Esophagus squamous epithelium (tissue), 5 donors: Measurements from ENCODE around the gene ANKH. TPM values are rescaled to one million over a fixed set of nuclear protein-coding genes. Genes with fewer than 3 reads are reported as not detected.

Experiments
- DNase-seq: peaks from one replicate; lab custom pipeline; 2025; lab: John Stamatoyannopoulos, UW
- H3K27ac ChIP-seq, 4 donors: fragments of 200-600 bp; sonication (generic); one replicate each; pipeline ENCODE4 v1.5.1; 2016 to 2019; ENCODE audit warnings: mild to moderate bottlenecking in 1 of 4
- H3K27me3 ChIP-seq, 4 donors: fragments of 200-600 bp; sonication (generic); 1 replicate in 3 of 4; 2 replicates in 1 of 4; pipeline versions ENCODE4 v1.5.1 to v1.6.0; 2017 to 2021; ENCODE audit warnings: antibody characterized with exemption in 1 of 4
- H3K36me3 ChIP-seq, 3 donors: fragments of 200-600 bp; sonication (generic); one replicate each; pipeline ENCODE4 v1.5.1; 2016 to 2019
- H3K4me1 ChIP-seq, 3 donors: fragments of 200-600 bp; sonication (generic); one replicate each; pipeline ENCODE4 v1.5.1; 2017 to 2019
- H3K4me3 ChIP-seq, 4 donors: fragments of 200-600 bp; sonication (generic); 1 replicate in 3 of 4; 2 replicates in 1 of 4; pipeline ENCODE4 v1.5.1; 2016 to 2019; ENCODE audit warnings: mild to moderate bottlenecking in 2 of 4, moderate library complexity in 1 of 4
- H3K9me3 ChIP-seq, 3 donors: fragments of 200-600 bp; sonication (generic); one replicate each; pipeline ENCODE4 v1.5.1; 2016 to 2019
- POLR2A ChIP-seq, 4 donors: fragments of 450-650 bp; IDR thresholded peaks; one replicate each; pipeline ENCODE4 v1.6.1; 2017; ENCODE audit warnings: antibody characterized with exemption in 4 of 4, mild to moderate bottlenecking in 4 of 4, moderate library complexity in 3 of 4
- WGBS, 2 donors: methylation state at CpG; one replicate each; pipeline ENCODE4 v1.1.5; 2018; 5-methylcytosine and 5-hydroxymethylcytosine counted together
- intact Hi-C: fragments of 100-400 bp; cut with DNase I; formaldehyde crosslinking; loops from one replicate; pipeline ENCODE4 v1.15.0; 2022
- total RNA-seq, 4 donors: library from RNA; depleted of rRNA; stranded (reverse); fragments of >200 nt; gene quantifications; one replicate each; pipeline ENCODE4 v1.1.0, GENCODE V29; 2016
- TF ChIP-seq, protein P1 (sequence below), 6 experiments: fragments of 450-650 bp in 4 of 6; fragments of 200-600 bp in 2 of 6; sonication (generic) in 2 of 6; IDR thresholded peaks; one replicate each; pipeline ENCODE4 v1.5.1; 2016 to 2019; ENCODE audit warnings: antibody characterized with exemption in 6 of 6, mild to moderate bottlenecking in 4 of 6, moderate library complexity in 4 of 6
- donor health status: DM: yes; HTN: yes; CAD: no.

ANKH gene
- total RNA-seq, 4 donors from 2014 or later: 10.0 to 38.0 (median 16.7) TPM

GRCh38 chr5:14699159-14699558, 172.4 kb downstream of the ANKH start:
- no peaks in the 10 kb centered on the region for H3K27me3 ChIP-seq
- intact Hi-C loops: no loop called here
- TF ChIP-seq, protein P1, sequence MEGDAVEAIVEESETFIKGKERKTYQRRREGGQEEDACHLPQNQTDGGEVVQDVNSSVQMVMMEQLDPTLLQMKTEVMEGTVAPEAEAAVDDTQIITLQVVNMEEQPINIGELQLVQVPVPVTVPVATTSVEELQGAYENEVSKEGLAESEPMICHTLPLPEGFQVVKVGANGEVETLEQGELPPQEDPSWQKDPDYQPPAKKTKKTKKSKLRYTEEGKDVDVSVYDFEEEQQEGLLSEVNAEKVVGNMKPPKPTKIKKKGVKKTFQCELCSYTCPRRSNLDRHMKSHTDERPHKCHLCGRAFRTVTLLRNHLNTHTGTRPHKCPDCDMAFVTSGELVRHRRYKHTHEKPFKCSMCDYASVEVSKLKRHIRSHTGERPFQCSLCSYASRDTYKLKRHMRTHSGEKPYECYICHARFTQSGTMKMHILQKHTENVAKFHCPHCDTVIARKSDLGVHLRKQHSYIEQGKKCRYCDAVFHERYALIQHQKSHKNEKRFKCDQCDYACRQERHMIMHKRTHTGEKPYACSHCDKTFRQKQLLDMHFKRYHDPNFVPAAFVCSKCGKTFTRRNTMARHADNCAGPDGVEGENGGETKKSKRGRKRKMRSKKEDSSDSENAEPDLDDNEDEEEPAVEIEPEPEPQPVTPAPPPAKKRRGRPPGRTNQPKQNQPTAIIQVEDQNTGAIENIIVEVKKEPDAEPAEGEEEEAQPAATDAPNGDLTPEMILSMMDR (IDR thresholded peaks at IDR 0.05): no peak
- TF ChIP-seq POLR2A (IDR thresholded peaks at IDR 0.05): no peak

GRCh38 chr5:14698495-14698894, 173.1 kb downstream of the ANKH start:
- WGBS, 2 donors: 56 to 83% methylated on average over 1 of the region's 1 CpG
- H3K9me3 ChIP-seq: no peaks in the 10 kb centered on the region
- no peak overlapping the region for H3K27ac ChIP-seq
- DNase-seq: no peak
- TF ChIP-seq POLR2A (IDR thresholded peaks at IDR 0.05): no peak
- TF ChIP-seq, protein P1 (IDR thresholded peaks at IDR 0.05): no peak
- H3K27me3 ChIP-seq: no peaks in the 10 kb centered on the region
- intact Hi-C loops: no loop called here
- H3K4me3 ChIP-seq: no peak overlapping the region
- peaks cover 6 to 60% (median 17%) of the 10 kb centered on the region in 3 donors for H3K4me1 ChIP-seq
- peaks cover 7 to 80% (median 7%) of the 10 kb centered on the region in 3 donors for H3K36me3 ChIP-seq

More at GRCh38 chr5:14699159-14699558, 172.4 kb downstream of the ANKH start:
- Histone ChIP-seq H3K27ac (no peak overlapping the region), H3K4me1 (peaks cover 6 to 64% (median 17%) of the 10 kb centered on the region in 3 donors), H3K4me3 (no peak overlapping the region), H3K9me3 (no peaks in the 10 kb centered on the region), H3K36me3 (peaks cover 7 to 74% (median 7%) of the 10 kb centered on the region in 3 donors)
- WGBS, 2 donors: 89 to 95% methylated on average over 2 of the region's 2 CpGs
- DNase-seq: no peak

GRCh38 chr5:14696851-14697250, 174.7 kb downstream of the ANKH start:
- peaks cover 7 to 97% (median 7%) of the 10 kb centered on the region in 3 donors for H3K36me3 ChIP-seq
- WGBS, 2 donors: 86 to 96% methylated on average over 3 of the region's 3 CpGs

DNA sequence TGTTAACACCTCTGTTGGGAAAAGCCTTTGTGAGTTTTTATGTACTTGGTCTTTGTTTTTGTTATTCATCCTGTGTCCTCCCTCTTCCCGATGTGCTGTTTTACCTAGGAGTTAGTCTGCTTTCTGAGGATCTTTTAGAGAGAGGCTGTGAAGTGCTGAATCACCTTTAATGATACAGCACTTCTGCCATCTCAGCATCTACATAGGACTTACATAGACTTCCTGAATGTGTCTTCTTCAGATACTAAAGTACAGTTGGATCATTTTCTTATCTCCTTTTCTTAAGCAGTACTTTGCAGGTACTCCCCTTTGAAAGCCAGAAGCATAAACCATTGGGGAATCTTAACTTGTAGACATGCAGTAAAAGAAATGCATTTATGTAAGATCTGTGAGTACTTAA, 175.5 kb downstream of the ANKH start:
- Histone ChIP-seq H3K27me3 (no peaks in the 10 kb centered on the region), H3K9me3 (no peaks in the 10 kb centered on the region), H3K4me3 (no peak overlapping the region), H3K27ac (peak overlapping the region in 1 of 4 donors; percentile 30), H3K4me1 (peaks cover 0 to 35% (median 4%) of the 10 kb centered on the region in 3 donors), H3K36me3 (peaks cover 7 to 100% (median 10%) of the 10 kb centered on the region in 3 donors)
- 42 to 69% methylated on average over 1 of the region's 1 CpG for WGBS, 2 donors
- DNase-seq: no peak
- TF ChIP-seq, protein P1 (IDR thresholded peaks at IDR 0.05): no peak
- intact Hi-C loops: no loop called here

More at GRCh38 chr5:14696851-14697250, 174.7 kb downstream of the ANKH start:
- TF ChIP-seq POLR2A (IDR thresholded peaks at IDR 0.05): no peak
- TF ChIP-seq, protein P1 (IDR thresholded peaks at IDR 0.05): no peak
- Histone ChIP-seq H3K4me1 (peaks cover 5 to 43% (median 11%) of the 10 kb centered on the region in 3 donors), H3K27me3 (no peaks in the 10 kb centered on the region), H3K4me3 (no peak overlapping the region), H3K9me3 (no peaks in the 10 kb centered on the region), H3K27ac (no peak overlapping the region)
- DNase-seq: no peak
- intact Hi-C loops: no loop called here

- no peaks in the 10 kb centered on the region for H3K27me3 ChIP-seq
- no peak for TF ChIP-seq POLR2A (IDR thresholded peaks at IDR 0.05)
- TF ChIP-seq, protein P1 (IDR thresholded peaks at IDR 0.05): no peak
Observed at GRCh38 chr5:14695152-14695551, 176.4 kb downstream of the ANKH start.

More at GRCh38 chr5:14695152-14695551, 176.4 kb downstream of the ANKH start:
- Histone ChIP-seq H3K4me3 (no peak overlapping the region), H3K4me1 (peaks cover 0 to 26% (median 0%) of the 10 kb centered on the region in 3 donors), H3K36me3 (peaks cover 12 to 100% (median 19%) of the 10 kb centered on the region in 3 donors), H3K27ac (no peak overlapping the region), H3K9me3 (peaks cover 0 to 6% (median 2%) of the 10 kb centered on the region in 3 donors)
- DNase-seq: no peak
- intact Hi-C loops: no loop called here
- 78 to 87% methylated on average over 2 of the region's 2 CpGs for WGBS, 2 donors
